Trophoblast cell (in vitro differentiated cells and primary cell): Measurements from ENCODE around the gene XYLT1.

Source experiments
- DNase-seq, 2 donors: peaks; one replicate each; pipeline ENCODE4 v3.0.0-alpha.2; 2016
- H2AFZ ChIP-seq: 2 replicates; pipeline ENCODE4 v1.6.1; 2013; ENCODE audit warnings: low read length, moderate library complexity, mild to moderate bottlenecking; ENCODE audit not compliant: insufficient read depth, poor library complexity
- H2AK5ac ChIP-seq: 2 replicates; pipeline ENCODE4 v1.6.1; 2013; ENCODE audit warnings: mild to moderate bottlenecking, low read length
- H2BK120ac ChIP-seq: 2 replicates; pipeline ENCODE4 v1.6.1; 2013; ENCODE audit warnings: low read length, mild to moderate bottlenecking, moderate library complexity; ENCODE audit not compliant: insufficient read depth, poor library complexity
- H2BK12ac ChIP-seq: 2 replicates; pipeline ENCODE4 v1.6.1; 2013; ENCODE audit warnings: mild to moderate bottlenecking, low read length, moderate library complexity
- H2BK5ac ChIP-seq: 2 replicates; pipeline ENCODE4 v1.6.1; 2013; ENCODE audit warnings: low read length, low read depth, moderate library complexity, mild to moderate bottlenecking; ENCODE audit not compliant: poor library complexity
- H3K14ac ChIP-seq: 2 replicates; pipeline ENCODE4 v1.6.1; 2013; ENCODE audit warnings: mild to moderate bottlenecking, low read length
- H3K18ac ChIP-seq: 2 replicates; pipeline ENCODE4 v1.6.1; 2013; ENCODE audit warnings: mild to moderate bottlenecking, low read length
- H3K23ac ChIP-seq: 2 replicates; pipeline ENCODE4 v1.6.1; 2013; ENCODE audit warnings: low read length
- H3K27ac ChIP-seq: 2 replicates; pipeline ENCODE4 v1.5.1; 2013; ENCODE audit warnings: low read depth, mild to moderate bottlenecking, inconsistent platforms, low read length, moderate library complexity
- H3K27me3 ChIP-seq: 2 replicates; pipeline ENCODE4 v1.6.1; 2013; ENCODE audit warnings: inconsistent platforms, mild to moderate bottlenecking, low read length, moderate library complexity; ENCODE audit not compliant: insufficient read depth
- H3K36me3 ChIP-seq, 2 experiments: 1 replicate in 1 of 2; 2 replicates in 1 of 2; pipeline ENCODE4 v1.6.1; 2013; ENCODE audit warnings: low read length in 2 of 2, mild to moderate bottlenecking in 2 of 2, moderate library complexity in 1 of 2; ENCODE audit not compliant: insufficient read depth in 2 of 2, control insufficient read depth in 1 of 2
- H3K4ac ChIP-seq: 2 replicates; pipeline ENCODE4 v1.6.1; 2013; ENCODE audit warnings: low read depth, mild to moderate bottlenecking, low read length, moderate library complexity
- H3K4me1 ChIP-seq, 2 experiments: 1 replicate in 1 of 2; 2 replicates in 1 of 2; pipeline ENCODE4 v1.6.1; 2013; ENCODE audit warnings: low read length in 2 of 2, mild to moderate bottlenecking in 2 of 2, moderate library complexity in 1 of 2; ENCODE audit not compliant: insufficient read depth in 2 of 2, control insufficient read depth in 1 of 2
- H3K4me2 ChIP-seq: 2 replicates; pipeline ENCODE4 v1.6.1; 2013; ENCODE audit warnings: inconsistent platforms, mild to moderate bottlenecking, low read length, moderate library complexity
- H3K4me3 ChIP-seq: 2 replicates; pipeline ENCODE4 v1.5.1; 2013; ENCODE audit warnings: mild to moderate bottlenecking, low read depth, low read length, inconsistent platforms
- H3K79me1 ChIP-seq: one replicate; pipeline ENCODE4 v1.6.1; 2013; ENCODE audit warnings: low read length
- H3K79me2 ChIP-seq: 2 replicates; pipeline ENCODE4 v1.6.1; 2013; ENCODE audit warnings: low read length, mild to moderate bottlenecking; ENCODE audit not compliant: control insufficient read depth, insufficient read depth, poor library complexity
- H3K9ac ChIP-seq: 2 replicates; pipeline ENCODE4 v1.6.1; 2013; ENCODE audit warnings: mild to moderate bottlenecking, low read length
- H3K9me3 ChIP-seq: 2 replicates; pipeline ENCODE4 v1.6.1; 2013; ENCODE audit warnings: low read depth, mild to moderate bottlenecking, control low read depth, inconsistent platforms, low read length; ENCODE audit not compliant: insufficient read depth
- H4K12ac ChIP-seq: 2 replicates; pipeline ENCODE4 v1.6.1; 2013; ENCODE audit warnings: low read depth, mild to moderate bottlenecking, low read length, moderate library complexity
- H4K8ac ChIP-seq: 2 replicates; pipeline ENCODE4 v1.6.1; 2013; ENCODE audit warnings: low read depth, mild to moderate bottlenecking, low read length, moderate library complexity
- H4K91ac ChIP-seq: one replicate; pipeline ENCODE4 v1.6.1; 2013; ENCODE audit warnings: low read depth, mild to moderate bottlenecking, low read length, moderate library complexity
- WGBS: extraction: QIAGEN DNeasy Blood & Tissue Kit; methylation state at CpG from one replicate; pipeline ENCODE4 v1.1.7; 2013; ENCODE audit warnings: missing lambda C conversion rate; ENCODE audit not compliant: insufficient read length, insufficient coverage; ENCODE audit errors: extremely low coverage; 5-methylcytosine and 5-hydroxymethylcytosine counted together

Gene XYLT1

DNA sequence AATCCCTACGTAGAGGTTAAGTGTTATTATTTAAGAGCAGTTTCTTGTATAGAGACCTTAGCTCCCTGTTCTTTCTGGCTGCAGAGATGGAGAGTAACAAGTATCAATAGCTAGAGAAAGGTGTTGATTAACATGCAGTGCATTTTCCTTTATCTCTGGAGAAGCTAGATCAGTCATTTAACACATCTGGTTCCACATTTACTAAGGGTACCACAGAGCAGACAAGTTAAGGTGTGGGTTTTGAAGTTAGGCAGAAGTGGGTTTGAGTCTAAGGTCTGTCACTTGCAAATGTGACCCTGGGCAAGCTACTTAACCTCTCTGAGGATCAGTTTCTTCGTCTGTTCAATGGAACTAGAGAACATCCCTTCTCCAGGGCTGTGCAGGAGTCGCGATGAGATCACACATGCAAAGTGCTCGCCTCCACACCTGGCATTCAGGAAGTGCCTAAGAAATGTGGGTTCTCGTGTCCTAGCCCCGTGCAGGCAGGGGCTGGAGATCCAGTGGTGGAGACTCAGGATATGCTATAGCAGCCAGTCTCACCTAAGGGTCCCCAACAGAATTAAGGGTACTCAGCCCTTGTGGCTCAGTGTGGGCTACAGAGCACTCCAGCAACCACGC is 224.4 kb downstream of the XYLT1 start:
- H2AK5ac ChIP-seq = no peak overlapping the region
- H3K9me3 ChIP-seq = no peaks in the 10 kb centered on the region
- H3K79me1 ChIP-seq = no peaks in the 10 kb centered on the region
- H3K18ac ChIP-seq = no peak overlapping the region
- no peak for DNase-seq
- no peak overlapping the region for H3K4ac ChIP-seq
- H3K23ac ChIP-seq = no peak overlapping the region
- no peaks in the 10 kb centered on the region for H3K27me3 ChIP-seq
- no peak overlapping the region for H4K91ac ChIP-seq
- no peak overlapping the region for H3K14ac ChIP-seq
- H3K4me1 ChIP-seq = no peaks in the 10 kb centered on the region
- no peak overlapping the region for H2BK12ac ChIP-seq
- no peak overlapping the region for H2BK5ac ChIP-seq
- no peak overlapping the region for H4K8ac ChIP-seq
- no peak overlapping the region for H3K27ac ChIP-seq
- no peak overlapping the region for H3K4me2 ChIP-seq
- H3K9ac ChIP-seq = no peak overlapping the region
- H3K4me3 ChIP-seq = no peak overlapping the region
- no peaks in the 10 kb centered on the region for H3K36me3 ChIP-seq
- no peak overlapping the region for H4K12ac ChIP-seq
- no peak overlapping the region for H2BK120ac ChIP-seq
- WGBS = no CpG with 5 or more reads among the region's 8 CpGs
- no peaks in the 10 kb centered on the region for H3K79me2 ChIP-seq
- no peak overlapping the region for H2AFZ ChIP-seq

DNA sequence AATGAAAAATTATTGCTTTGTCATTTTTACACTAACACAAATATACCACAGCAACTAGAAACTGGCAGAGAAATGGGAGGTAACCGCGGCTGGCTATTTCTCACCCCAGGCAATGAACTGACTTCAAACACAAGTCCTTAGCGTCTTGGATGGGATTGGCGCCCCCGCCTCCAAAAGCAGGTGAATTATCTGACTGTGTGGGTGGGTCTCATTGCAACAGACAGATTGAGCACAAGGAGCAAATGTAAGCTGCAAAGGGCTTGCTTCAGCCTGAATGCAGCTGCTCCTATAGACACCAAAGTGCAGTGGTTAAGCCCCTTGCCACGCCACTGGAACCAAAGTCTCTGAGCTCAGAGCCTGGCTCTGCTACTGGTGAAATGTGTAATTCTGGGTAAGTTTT is 225.0 kb downstream of the XYLT1 start:
- H2BK120ac ChIP-seq = no peak overlapping the region
- H3K4me1 ChIP-seq = no peaks in the 10 kb centered on the region
- no peak overlapping the region for H4K8ac ChIP-seq
- H4K12ac ChIP-seq = no peak overlapping the region
- no peak overlapping the region for H3K14ac ChIP-seq
- H3K27ac ChIP-seq = no peak overlapping the region
- no peak overlapping the region for H3K18ac ChIP-seq
- H3K4me2 ChIP-seq = no peak overlapping the region
- no peak for DNase-seq
- H4K91ac ChIP-seq = no peak overlapping the region
- H3K4ac ChIP-seq = no peak overlapping the region
- no peaks in the 10 kb centered on the region for H3K79me1 ChIP-seq
- H3K23ac ChIP-seq = no peak overlapping the region
- no peaks in the 10 kb centered on the region for H3K9me3 ChIP-seq
- H3K9ac ChIP-seq = no peak overlapping the region
- WGBS = no CpG with 5 or more reads among the region's 6 CpGs
- H2AK5ac ChIP-seq = no peak overlapping the region
- no peak overlapping the region for H2AFZ ChIP-seq
- no peaks in the 10 kb centered on the region for H3K79me2 ChIP-seq
- no peaks in the 10 kb centered on the region for H3K27me3 ChIP-seq
- no peak overlapping the region for H2BK12ac ChIP-seq
- H2BK5ac ChIP-seq = no peak overlapping the region
- no peak overlapping the region for H3K4me3 ChIP-seq
- no peaks in the 10 kb centered on the region for H3K36me3 ChIP-seq

DNA sequence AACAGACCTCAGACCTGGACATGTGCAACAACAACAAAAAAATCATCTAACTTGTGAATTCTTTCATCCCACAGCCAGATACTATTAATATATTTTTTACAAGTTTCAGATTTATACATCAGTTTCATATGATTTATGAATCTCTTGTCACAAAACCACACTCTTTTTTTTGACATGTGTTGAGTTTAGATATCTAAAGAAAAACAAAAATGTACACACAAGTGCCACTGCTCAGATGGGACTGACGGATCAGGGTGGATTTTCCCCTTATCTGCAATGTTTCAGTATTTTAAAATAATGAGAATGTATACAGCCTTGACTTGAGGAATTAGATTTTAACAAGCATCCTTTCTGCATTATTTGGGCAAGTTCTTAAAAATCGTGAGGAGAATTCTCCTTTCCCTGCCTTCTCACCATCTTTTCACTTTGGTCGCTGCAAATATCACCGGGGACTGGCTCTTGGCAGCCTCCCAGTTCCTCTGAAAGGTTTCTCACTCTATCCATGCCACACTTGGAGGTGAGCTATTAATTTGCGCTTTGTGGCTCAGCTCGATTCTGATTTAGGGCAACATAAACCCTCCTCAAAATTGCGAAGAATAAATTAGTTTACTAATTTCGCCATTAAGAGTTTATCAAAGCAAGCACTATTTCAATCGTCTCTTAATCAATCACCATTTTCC is 225.7 kb downstream of the XYLT1 start:
- H3K4ac ChIP-seq = no peak overlapping the region
- no peaks in the 10 kb centered on the region for H3K36me3 ChIP-seq
- H3K9me3 ChIP-seq = no peaks in the 10 kb centered on the region
- no peaks in the 10 kb centered on the region for H3K79me2 ChIP-seq
- no peaks in the 10 kb centered on the region for H3K79me1 ChIP-seq
- WGBS = 100% methylated on average over 1 of the region's 9 CpGs
- H3K23ac ChIP-seq = no peak overlapping the region
- H4K12ac ChIP-seq = no peak overlapping the region
- no peak overlapping the region for H2AFZ ChIP-seq
- H3K14ac ChIP-seq = no peak overlapping the region
- no peaks in the 10 kb centered on the region for H3K4me1 ChIP-seq
- H3K9ac ChIP-seq = no peak overlapping the region
- DNase-seq = no peak
- no peak overlapping the region for H3K27ac ChIP-seq
- no peaks in the 10 kb centered on the region for H3K27me3 ChIP-seq
- no peak overlapping the region for H4K8ac ChIP-seq
- no peak overlapping the region for H3K4me3 ChIP-seq
- H2BK120ac ChIP-seq = no peak overlapping the region
- no peak overlapping the region for H4K91ac ChIP-seq
- H3K4me2 ChIP-seq = no peak overlapping the region
- H2AK5ac ChIP-seq = no peak overlapping the region
- H2BK5ac ChIP-seq = no peak overlapping the region
- no peak overlapping the region for H3K18ac ChIP-seq
- H2BK12ac ChIP-seq = no peak overlapping the region

DNA sequence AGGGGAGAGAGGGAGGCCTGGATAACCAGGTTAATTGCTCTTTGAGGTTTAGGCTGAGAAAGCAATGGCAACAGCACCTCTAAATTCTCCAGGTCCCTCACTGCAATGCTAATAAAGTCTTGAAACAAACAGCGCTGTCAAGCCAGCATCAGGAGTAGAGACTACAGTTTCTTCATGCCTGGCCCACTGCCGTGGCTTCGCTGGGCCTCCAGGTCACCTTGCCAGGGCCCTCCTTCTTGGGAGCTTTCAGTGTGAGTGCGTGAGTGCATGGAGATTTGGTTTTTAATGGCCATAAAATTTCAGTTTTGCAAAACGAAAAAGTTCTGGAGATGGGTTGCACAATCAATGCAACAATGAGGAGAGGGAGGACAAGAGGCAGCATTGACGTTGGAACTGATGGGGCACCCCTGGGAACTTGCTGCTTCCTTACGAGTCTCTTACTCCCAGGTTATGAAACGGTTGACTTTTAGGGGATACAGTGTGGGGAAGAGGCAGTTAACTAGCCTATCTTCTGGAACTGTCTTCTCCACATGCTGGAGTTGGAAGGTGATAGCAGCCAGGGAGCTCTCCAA is 229.4 kb downstream of the XYLT1 start:
- Histone ChIP-seq H3K79me2 (no peaks in the 10 kb centered on the region), H3K4me1 (no peaks in the 10 kb centered on the region), H3K4me2 (no peak overlapping the region), H2BK120ac (no peak overlapping the region), H4K12ac (no peak overlapping the region), H3K14ac (no peak overlapping the region), H3K4me3 (no peak overlapping the region), H3K79me1 (no peaks in the 10 kb centered on the region), H2AK5ac (no peak overlapping the region), H2AFZ (no peak overlapping the region), H2BK12ac (no peak overlapping the region), H2BK5ac (no peak overlapping the region), H3K27ac (no peak overlapping the region), H3K36me3 (peaks cover 0 to 2% of the 10 kb centered on the region in 2 experiments), H3K4ac (no peak overlapping the region), H4K8ac (no peak overlapping the region), H3K9me3 (no peaks in the 10 kb centered on the region), H4K91ac (no peak overlapping the region), H3K9ac (no peak overlapping the region), H3K23ac (no peak overlapping the region), H3K27me3 (no peaks in the 10 kb centered on the region), H3K18ac (no peak overlapping the region)
- no peak for DNase-seq
- whole genome bisulfite sequencing = no CpG with 5 or more reads among the region's 8 CpGs
